GM21528 (cell line): ENCODE data around the gene ARHGAP10.

Source experiments
- ATAC-seq: cut with Tn5 transposase; IDR thresholded peaks from one replicate; pipeline ENCODE4 v1.9.1; 2021; ENCODE audit warnings: mild to moderate bottlenecking, moderate library complexity; ENCODE audit not compliant: unreplicated experiment, low FRiP score

ARHGAP10 gene

GRCh38 chr4:147844781-147845180 lies 112.9 kb downstream of the ARHGAP10 start:
- ATAC-seq = no peak

GRCh38 chr4:147846318-147847155 lies 114.6 kb downstream of the ARHGAP10 start:
- peak; percentile 73 for ATAC-seq

DNA sequence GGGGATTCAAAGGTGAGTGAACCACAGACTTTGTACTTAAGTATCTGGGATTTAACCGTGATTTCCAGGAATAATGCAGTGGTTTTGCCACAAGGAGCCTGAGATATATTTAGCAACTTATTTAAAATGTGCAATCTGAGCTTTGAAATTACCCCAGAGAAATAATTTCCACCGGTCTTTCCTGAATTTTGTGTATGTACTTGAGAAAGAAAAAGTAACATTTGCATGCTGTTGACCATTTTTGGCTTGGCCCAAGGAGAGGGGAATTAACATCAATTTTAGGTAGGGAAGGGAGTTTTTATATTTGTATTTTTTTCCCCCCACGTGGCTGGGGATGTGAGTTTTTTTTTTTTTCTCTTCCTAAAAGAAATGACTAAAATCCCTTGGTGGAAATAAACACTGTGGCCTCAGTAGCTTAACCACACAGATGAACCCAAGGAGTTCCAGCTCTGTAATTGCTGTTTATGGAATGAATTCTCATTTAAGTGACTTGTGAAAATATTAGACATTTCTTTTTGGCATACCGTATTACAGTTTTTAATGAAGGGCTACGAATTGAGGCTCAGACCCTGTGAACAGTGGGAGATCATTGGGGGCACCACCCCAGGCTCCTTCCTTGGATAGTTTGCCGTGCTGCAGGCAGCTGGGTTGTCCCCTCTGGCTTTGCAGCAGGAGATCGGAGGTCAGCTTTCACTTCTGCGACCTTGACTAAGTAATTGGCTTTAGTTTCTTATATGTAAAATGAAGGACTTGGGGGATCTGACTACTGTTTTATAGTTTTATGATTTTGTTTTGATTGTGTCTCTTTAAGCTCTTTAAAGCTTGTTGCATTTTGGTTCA lies 116.1 kb downstream of the ARHGAP10 start:
- no peak for ATAC-seq

GRCh38 chr4:147848634-147849033 lies 116.7 kb downstream of the ARHGAP10 start:
- no peak for ATAC-seq

DNA sequence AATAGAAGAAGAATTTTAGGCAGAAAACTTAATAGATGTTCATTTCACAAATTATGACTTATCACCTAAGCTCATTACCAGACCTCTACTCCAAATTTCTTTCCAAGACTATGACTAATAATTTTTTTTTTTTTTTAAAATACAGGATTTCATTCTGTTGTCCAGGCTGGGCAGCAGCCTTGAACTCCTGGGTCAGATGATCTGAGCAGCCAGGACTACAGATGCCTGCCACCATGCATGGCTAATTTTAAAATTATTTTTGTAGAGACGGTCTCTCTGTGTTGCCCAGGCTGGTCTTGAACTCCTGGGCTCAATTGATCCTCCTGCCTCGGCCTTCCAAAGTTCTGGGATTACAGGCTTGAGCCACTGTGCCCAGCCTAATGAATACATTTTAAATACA lies 119.2 kb downstream of the ARHGAP10 start:
- no peak for ATAC-seq

GRCh38 chr4:147853706-147854105 lies 121.8 kb downstream of the ARHGAP10 start:
- no peak for ATAC-seq

DNA sequence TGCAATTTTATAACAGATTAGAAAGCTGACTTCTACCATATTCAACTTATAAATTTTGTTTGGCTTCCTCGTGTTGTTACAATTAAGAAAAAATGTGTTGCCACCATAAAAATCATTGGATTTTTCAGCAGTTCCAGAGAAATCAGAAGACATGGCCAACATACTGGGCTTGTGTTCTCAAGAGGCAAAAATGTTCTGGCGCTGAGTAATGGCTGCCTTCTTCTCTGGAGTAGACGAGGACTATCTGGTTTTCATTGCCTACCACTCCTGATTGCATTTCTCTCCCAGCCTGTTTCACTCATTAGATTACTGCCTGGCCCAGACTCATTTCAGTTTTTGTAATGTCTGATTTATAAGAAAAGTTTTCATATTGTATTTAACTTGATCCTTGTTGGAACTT lies 122.3 kb downstream of the ARHGAP10 start:
- ATAC-seq = no peak

DNA sequence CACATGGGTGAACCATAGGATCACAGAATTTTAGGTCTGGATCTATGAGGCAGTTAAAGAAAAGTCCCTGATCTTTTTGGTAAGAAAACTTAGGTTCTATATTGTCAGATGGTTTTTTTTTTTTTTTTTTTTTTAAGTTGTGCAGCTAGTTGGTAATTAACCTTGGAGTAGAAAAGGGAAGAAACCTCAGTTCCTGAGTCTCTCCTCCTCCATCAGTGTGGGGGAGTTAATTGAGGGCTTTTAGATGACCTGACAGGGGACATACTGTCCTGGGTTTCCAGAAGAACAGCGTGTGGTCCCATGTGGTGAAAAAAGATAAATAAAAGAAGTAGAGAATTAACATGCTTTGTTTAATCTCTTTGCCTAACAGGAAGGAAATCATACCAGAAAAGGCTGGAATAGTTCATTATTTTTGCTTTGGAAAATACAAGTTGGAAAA lies 123.7 kb downstream of the ARHGAP10 start:
- ATAC-seq = no peak

- no peak for ATAC-seq
Observed at GRCh38 chr4:147860960-147861359, 129.1 kb downstream of the ARHGAP10 start.

GRCh38 chr4:147862043-147862692 lies 130.3 kb downstream of the ARHGAP10 start:
- no peak for ATAC-seq

- no peak for ATAC-seq
Observed at GRCh38 chr4:147863111-147863747, 131.3 kb downstream of the ARHGAP10 start.

DNA sequence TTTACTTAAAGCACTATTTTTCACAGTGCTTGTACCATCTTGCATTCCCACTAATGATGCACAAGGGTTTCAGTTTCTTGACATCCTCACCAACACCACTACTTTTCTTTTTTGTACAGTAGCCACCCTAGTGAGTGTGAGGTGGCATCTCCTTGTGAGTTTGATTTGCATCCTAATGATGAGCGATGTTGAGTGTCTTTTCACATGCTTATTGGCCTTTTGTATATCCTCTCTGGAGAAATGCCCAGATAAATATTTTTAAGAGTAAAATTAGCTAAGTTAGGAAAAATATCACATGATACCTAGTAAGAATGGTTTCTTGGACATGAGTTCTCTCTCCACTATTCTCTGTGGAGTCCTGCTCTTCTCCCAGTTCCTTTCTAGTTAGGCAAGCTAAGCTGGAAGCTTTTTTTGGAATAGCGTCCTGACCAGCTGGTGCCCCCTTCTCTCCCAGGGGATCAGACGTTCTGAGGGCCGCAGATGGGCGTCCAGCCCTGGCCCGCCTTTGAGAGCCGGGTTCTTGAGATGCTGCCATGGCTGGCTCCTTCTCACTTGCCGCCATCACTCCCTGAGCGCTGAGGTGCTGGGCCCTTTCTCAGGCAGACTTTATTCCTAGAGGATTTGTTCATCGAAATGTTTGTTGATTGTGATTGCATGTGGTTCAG lies 132.1 kb downstream of the ARHGAP10 start:
- ATAC-seq = no peak

DNA sequence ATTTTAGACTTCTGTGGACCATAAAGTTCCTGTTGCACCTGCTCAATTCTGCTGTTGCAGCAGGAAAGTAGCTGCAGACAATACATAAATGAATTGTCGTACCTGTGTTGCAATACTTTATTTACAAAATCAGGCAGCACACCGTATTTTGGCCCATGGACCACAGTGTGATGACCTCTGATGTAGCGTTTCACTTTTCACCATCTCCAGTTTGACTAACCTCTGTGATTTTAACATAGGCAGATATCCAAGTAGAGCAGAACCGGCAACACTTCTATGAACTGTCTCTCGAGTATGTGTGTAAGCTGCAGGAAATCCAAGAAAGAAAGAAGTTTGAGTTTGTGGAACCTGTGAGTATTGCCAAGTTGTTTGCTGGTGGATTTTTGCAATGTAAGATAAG lies 132.7 kb downstream of the ARHGAP10 start:
- ATAC-seq = no peak

DNA sequence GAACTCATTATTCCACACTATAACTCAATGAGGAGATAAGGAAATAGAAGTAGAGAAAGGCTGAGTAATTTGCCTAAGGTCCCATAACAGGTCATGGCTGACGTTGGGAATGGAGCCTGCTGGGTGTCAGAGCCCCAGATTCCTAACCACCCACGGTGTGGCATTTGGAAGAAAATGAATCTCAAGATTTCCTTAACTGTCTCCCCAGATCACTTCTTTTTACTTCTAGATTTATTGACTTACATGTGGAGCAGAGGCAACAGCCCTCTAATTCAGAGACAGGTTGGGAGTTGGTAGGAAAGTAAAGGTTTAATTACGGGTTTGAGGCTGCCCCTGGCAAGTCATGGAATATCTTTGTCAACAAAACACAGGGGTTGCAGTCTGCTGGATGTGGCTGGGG lies 134.0 kb downstream of the ARHGAP10 start:
- ATAC-seq = no peak

DNA sequence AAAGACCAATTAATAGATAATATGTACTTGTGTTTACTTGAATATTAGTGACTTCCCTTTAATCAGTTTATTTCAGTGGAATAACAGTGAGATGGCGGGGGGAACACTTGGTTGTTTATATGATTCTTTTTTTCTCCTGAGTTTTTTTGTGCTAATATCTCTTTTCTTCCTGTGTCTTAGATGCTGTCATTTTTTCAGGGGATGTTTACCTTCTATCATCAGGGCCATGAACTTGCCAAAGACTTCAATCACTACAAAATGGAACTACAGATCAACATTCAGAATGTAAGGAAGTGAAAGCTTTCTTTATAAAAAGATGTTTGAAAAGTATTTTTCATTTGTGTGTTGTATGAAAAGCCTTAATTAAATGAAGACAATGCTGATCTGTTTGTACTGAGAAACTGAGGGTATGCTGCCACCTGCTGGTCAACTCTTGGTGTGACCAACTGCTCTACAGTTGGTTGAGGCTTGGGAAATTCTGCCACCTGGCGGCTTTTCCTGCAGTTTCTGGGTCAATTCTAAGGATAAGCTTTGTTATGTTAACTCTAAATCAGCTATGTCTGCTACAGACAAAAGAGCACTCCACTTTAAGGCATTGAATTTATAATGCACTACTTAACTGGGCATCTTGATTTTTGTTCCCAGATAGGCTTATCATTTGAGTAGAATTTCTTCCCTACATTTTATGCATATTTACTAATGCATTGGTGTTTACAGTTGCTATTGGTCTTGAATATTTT lies 134.8 kb downstream of the ARHGAP10 start:
- peak; percentile 94 for ATAC-seq

DNA sequence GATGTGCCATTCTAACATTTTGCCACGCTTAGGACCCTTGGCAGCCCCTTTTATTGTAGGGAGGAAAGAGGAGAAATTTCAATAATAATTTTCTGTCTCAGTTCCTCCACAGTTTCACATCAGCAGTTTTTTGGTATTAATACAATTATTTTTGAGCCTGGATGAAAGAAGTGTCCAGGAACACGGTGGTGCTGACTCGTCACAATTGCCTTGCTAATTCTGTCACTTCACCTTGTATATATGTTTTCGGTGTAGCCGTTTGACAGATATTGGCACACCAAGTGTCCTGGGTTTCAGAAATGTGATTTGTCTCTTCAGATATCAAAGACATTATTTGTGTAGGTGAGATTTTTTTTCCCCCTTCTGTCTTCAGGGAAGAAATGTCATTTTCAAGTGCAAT lies 142.2 kb downstream of the ARHGAP10 start:
- ATAC-seq = no peak

DNA sequence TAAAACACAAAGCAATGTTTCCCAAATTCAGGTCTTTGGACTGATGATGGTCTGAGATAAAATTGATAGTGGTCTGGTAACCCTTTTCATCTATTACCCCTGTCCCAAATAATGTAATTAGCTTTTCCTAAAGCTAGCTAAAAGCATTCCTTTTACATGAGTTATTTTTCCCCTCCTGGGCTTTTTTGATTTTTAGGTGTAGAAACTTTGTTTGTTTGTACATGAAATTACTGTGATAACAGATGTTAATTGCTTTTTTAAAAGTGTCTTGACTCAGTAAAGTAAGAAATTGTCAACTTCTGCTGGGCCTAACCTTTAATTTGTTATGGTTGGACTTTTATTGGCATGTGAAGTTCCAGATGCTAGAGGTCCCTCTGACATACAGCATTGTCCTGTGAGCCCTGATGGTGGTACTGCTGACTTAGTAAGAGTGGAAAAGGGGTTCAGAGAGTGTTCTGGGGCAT lies 145.5 kb downstream of the ARHGAP10 start:
- no peak for ATAC-seq

DNA sequence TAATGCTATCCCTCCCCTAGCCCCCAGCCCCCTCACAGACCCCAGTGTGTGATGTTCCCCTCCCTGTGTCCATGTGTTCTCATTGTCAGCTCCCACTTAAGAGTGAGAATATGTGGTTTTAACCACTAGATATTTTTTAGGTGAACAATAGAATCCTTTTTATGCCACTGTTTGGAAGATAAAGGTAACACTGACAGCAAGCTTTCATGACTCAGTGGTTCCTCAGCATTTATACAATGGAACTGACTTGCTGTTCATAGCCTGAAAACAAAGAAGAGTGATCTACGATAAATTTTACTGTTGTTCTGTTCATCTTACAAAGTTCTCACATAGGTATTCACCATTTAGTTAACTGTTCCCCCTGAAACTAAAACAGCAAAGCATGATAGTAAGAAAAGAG lies 147.8 kb downstream of the ARHGAP10 start:
- ATAC-seq = no peak

GRCh38 chr4:147880511-147880910 lies 148.6 kb downstream of the ARHGAP10 start:
- ATAC-seq = no peak
